Gastrocnemius medialis (tissue), 4 donors: Measurements from ENCODE around the gene AWAT2. TPM values are rescaled to one million over a fixed set of nuclear protein-coding genes. Genes with fewer than 3 reads are reported as not detected.

Source experiments
- ATAC-seq, 2 donors: fragments of 150-250 bp; one replicate each; pipeline ENCODE4 v1.9.1; 2016
- DNase-seq, 2 donors: peaks; one replicate each; pipeline ENCODE4 v3.0.0-alpha.2; 2019
- H3K27ac ChIP-seq, 4 donors: fragments of 200-600 bp; sonication (generic); 1 replicate in 1 of 4; 2 replicates in 3 of 4; pipeline ENCODE4 v1.5.1; 2016 to 2018; ENCODE audit warnings: mild to moderate bottlenecking in 2 of 4, moderate library complexity in 1 of 4
- H3K27me3 ChIP-seq, 3 donors: fragments of 200-600 bp; sonication (generic) in 2 of 3; 1 replicate in 1 of 3; 2 replicates in 2 of 3; pipeline versions ENCODE4 v1.5.1 to v1.6.0; 2016 to 2019; ENCODE audit warnings: mild to moderate bottlenecking in 1 of 3, moderate library complexity in 1 of 3
- H3K36me3 ChIP-seq, 2 donors: fragments of 200-600 bp; sonication (generic) in 1 of 2; one replicate each; pipeline ENCODE4 v1.5.1; 2017 to 2018
- H3K4me1 ChIP-seq, 2 donors: fragments of 200-600 bp; sonication (generic) in 1 of 2; one replicate each; pipeline ENCODE4 v1.5.1; 2016 to 2017; ENCODE audit warnings: mild to moderate bottlenecking in 2 of 2
- H3K4me3 ChIP-seq, 4 donors: fragments of 200-600 bp; sonication (generic) in 3 of 4; 1 replicate in 1 of 4; 2 replicates in 3 of 4; pipeline ENCODE4 v1.5.1; 2016 to 2019; ENCODE audit warnings: mild to moderate bottlenecking in 2 of 4
- H3K9me3 ChIP-seq, 3 donors: fragments of 200-600 bp; sonication (generic) in 2 of 3; 1 replicate in 1 of 3; 2 replicates in 2 of 3; pipeline ENCODE4 v1.5.1; 2016 to 2019
- CTCF ChIP-seq, 5 experiments: fragments of 450-650 bp in 3 of 5; fragments of 200-600 bp in 2 of 5; sonication (generic) in 2 of 5; IDR thresholded peaks in 4 of 5; conservative IDR thresholded peaks in 1 of 5; 1 replicate in 4 of 5; 2 replicates in 1 of 5; pipeline ENCODE4 v1.5.1; 2016 to 2019; ENCODE audit warnings: antibody characterized with exemption in 5 of 5, mild to moderate bottlenecking in 3 of 5, moderate library complexity in 3 of 5
- POLR2A ChIP-seq, 2 donors: fragments of 450-650 bp; IDR thresholded peaks; one replicate each; pipeline ENCODE4 v1.6.1; 2017; ENCODE audit warnings: antibody characterized with exemption in 2 of 2, mild to moderate bottlenecking in 2 of 2, moderate library complexity in 2 of 2
- in situ Hi-C, 4 donors: fragments of 200-750 bp; cut with MboI; loops; one replicate each; pipeline versions ENCODE4 v1.15.0 to v1.8.0; 2017; ENCODE audit warnings: low sequenced_read_pairs in 4 of 4
- intact Hi-C: fragments of 100-400 bp; cut with DNase I; formaldehyde crosslinking; loops from one replicate; pipeline ENCODE4 v1.15.1; 2023; ENCODE audit warnings: low total_unique reads
- total RNA-seq, 4 donors: library from RNA; depleted of rRNA; stranded (reverse); fragments of >200 nt; gene quantifications; one replicate each; pipeline versions ENCODE4 v1.1.0 to v1.2.3, GENCODE V29; 2016

The AWAT2 gene
- total RNA-seq, 4 donors from 2014 or later = not detected

- Histone ChIP-seq H3K4me3 (no peak overlapping the region), H3K36me3 (no peaks in the 10 kb centered on the region), H3K27ac (no peak overlapping the region), H3K27me3 (no peaks in the 10 kb centered on the region), H3K9me3 (no peaks in the 10 kb centered on the region), H3K4me1 (peaks cover 4 to 8% of the 10 kb centered on the region in 2 donors)
- no peak for ATAC-seq
- intact Hi-C loops = no loop called here
- in situ Hi-C loops = loop anchor here in 1 of 4 donors (25.0 kb wide), 1 partner anchor 543 kb away; no protein-coding TSS in a partner anchor
- TF ChIP-seq POLR2A (IDR thresholded peaks at IDR 0.05) (no peak), CTCF (IDR thresholded peaks at IDR 0.05 in 4 of 5, conservative IDR thresholded peaks at IDR 0.05 in 1 of 5) (no peak)
- no peak for DNase-seq
Observed at GRCh38 chrX:70079870-70080269, 30.1 kb upstream of the AWAT2 start.

DNA sequence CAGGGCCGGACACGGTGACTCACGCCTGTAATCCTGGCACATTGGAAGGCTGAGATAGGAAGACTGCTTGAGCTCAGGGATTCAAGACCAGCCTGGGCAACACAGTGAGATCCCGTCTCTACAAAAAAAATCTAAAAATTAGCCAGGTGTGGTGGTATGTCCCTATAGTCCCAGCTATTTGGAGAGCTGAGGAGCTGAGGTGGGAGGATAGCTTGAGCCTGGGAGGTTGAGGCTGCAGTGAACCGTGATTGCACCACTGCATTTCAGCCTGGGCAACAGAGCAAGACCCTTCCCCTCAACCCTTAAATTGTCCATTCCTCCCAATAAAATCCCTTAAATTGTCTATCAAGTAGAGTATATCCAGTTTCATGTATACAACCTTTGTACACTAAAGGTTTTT lies 29.6 kb upstream of the AWAT2 start:
- TF ChIP-seq POLR2A (IDR thresholded peaks at IDR 0.05) (no peak), CTCF (IDR thresholded peaks at IDR 0.05 in 4 of 5, conservative IDR thresholded peaks at IDR 0.05 in 1 of 5) (no peak)
- no peaks in the 10 kb centered on the region for H3K27me3 ChIP-seq
- H3K4me3 ChIP-seq = no peak overlapping the region
- no peaks in the 10 kb centered on the region for H3K9me3 ChIP-seq
- H3K36me3 ChIP-seq = no peaks in the 10 kb centered on the region
- in situ Hi-C loops (loop anchor here in 1 of 4 donors (25.0 kb wide), 1 partner anchor 542 kb away; no protein-coding TSS in a partner anchor), intact Hi-C loops (no loop called here)
- H3K27ac ChIP-seq = no peak overlapping the region
- DNase-seq = no peak
- H3K4me1 ChIP-seq = peaks cover 2% of the 10 kb centered on the region in 2 donors
- ATAC-seq = no peak

GRCh38 chrX:70066646-70067045 lies 16.9 kb upstream of the AWAT2 start:
- H3K4me1 ChIP-seq = no peaks in the 10 kb centered on the region
- intact Hi-C loops = no loop called here
- H3K4me3 ChIP-seq = no peak overlapping the region
- no peak overlapping the region for H3K27ac ChIP-seq
- DNase-seq (no peak), ATAC-seq (no peak)
- TF ChIP-seq POLR2A (IDR thresholded peaks at IDR 0.05) (no peak), CTCF (IDR thresholded peaks at IDR 0.05 in 4 of 5, conservative IDR thresholded peaks at IDR 0.05 in 1 of 5) (no peak)
- in situ Hi-C loops = no loop called here
- no peaks in the 10 kb centered on the region for H3K27me3 ChIP-seq
- no peaks in the 10 kb centered on the region for H3K9me3 ChIP-seq
- no peaks in the 10 kb centered on the region for H3K36me3 ChIP-seq

GRCh38 chrX:70062961-70063550 lies 13.3 kb upstream of the AWAT2 start:
- H3K9me3 ChIP-seq = no peaks in the 10 kb centered on the region
- no peaks in the 10 kb centered on the region for H3K4me1 ChIP-seq
- in situ Hi-C loops (no loop called here), intact Hi-C loops (no loop called here)
- H3K27me3 ChIP-seq = no peaks in the 10 kb centered on the region
- no peaks in the 10 kb centered on the region for H3K36me3 ChIP-seq
- no peak for DNase-seq
- H3K4me3 ChIP-seq = no peak overlapping the region
- H3K27ac ChIP-seq = no peak overlapping the region
- no peak for ATAC-seq
- TF ChIP-seq CTCF (IDR thresholded peaks at IDR 0.05 in 4 of 5, conservative IDR thresholded peaks at IDR 0.05 in 1 of 5) (no peak), POLR2A (IDR thresholded peaks at IDR 0.05) (no peak)

- Histone ChIP-seq H3K9me3 (no peaks in the 10 kb centered on the region), H3K36me3 (no peaks in the 10 kb centered on the region), H3K4me3 (no peak within 1 kb of the TSS), H3K27me3 (no peaks in the 10 kb centered on the region), H3K4me1 (no peaks in the 10 kb centered on the region), H3K27ac (no peak within 1 kb of the TSS)
- in situ Hi-C loops = no loop called here
- no peak for ATAC-seq
- no peak for DNase-seq
- intact Hi-C loops = no loop called here
- TF ChIP-seq CTCF (IDR thresholded peaks at IDR 0.05 in 4 of 5, conservative IDR thresholded peaks at IDR 0.05 in 1 of 5) (no peak), POLR2A (IDR thresholded peaks at IDR 0.05) (no peak)
Observed at GRCh38 chrX:70062076-70062475, 12.3 kb upstream of the AWAT2 start, which contains the start of gene OTUD6A. OTUD6A (plus strand) TSS chrX:70062457; CDS start chrX:70062525, 68 bp downstream.
